H1 (cell line): ENCODE measurements around the gene CBLC. TPM values are rescaled to one million over a fixed set of nuclear protein-coding genes. Genes with fewer than 3 reads are reported as not detected.

Source experiments
- CTCF ChIA-PET: fragments of 300-600 bp; sonication (Branson Sonifier 250); formaldehyde crosslinking; loops from one replicate; lab custom pipeline; 2021; ENCODE audit not compliant: partially characterized antibody; lab: Charles Lee
- POLR2A ChIA-PET: fragments of 300-600 bp; sonication (Branson Sonifier 250); formaldehyde crosslinking; loops from one replicate; lab custom pipeline; 2021; ENCODE audit warnings: inconsistent platforms; ENCODE audit not compliant: partially characterized antibody; lab: Charles Lee
- DNase-seq, 2 experiments: peaks; one replicate each; pipeline versions ENCODE4 v3.0.0 to v3.0.0-alpha.2; 2010 to 2022; ENCODE audit warnings: low spot score in 2 of 2, low read depth in 1 of 2, mixed read lengths in 1 of 2
- FAIRE-seq: peaks from 2 replicates; lab custom pipeline; 2011; peaks lifted over from hg19 to GRCh38; lab: Jason Lieb, UNC
- H2AFZ ChIP-seq: 2 replicates; pipeline ENCODE4 v1.8.1; 2012; ENCODE audit warnings: low read length, inconsistent platforms
- H2AK5ac ChIP-seq: 2 replicates; pipeline ENCODE4 v1.6.1; 2013; ENCODE audit warnings: low read depth, low read length
- H2BK120ac ChIP-seq: replicated peaks from 2 replicates; pipeline ENCODE3; 2013; ENCODE audit warnings: low read depth, low read length, inconsistent platforms
- H2BK12ac ChIP-seq: 2 replicates; pipeline ENCODE4 v1.6.1; 2013; ENCODE audit warnings: low read depth, low read length
- H2BK15ac ChIP-seq: 2 replicates; pipeline ENCODE4 v1.6.1; 2013; ENCODE audit warnings: low read length
- H2BK20ac ChIP-seq: 2 replicates; pipeline ENCODE4 v1.6.1; 2013; ENCODE audit warnings: low read length
- H2BK5ac ChIP-seq: 2 replicates; pipeline ENCODE4 v1.6.1; 2013; ENCODE audit warnings: low read depth, low read length
- H3K14ac ChIP-seq: 2 replicates; pipeline ENCODE4 v1.6.1; 2013; ENCODE audit warnings: inconsistent platforms; ENCODE audit not compliant: insufficient read length
- H3K18ac ChIP-seq: 2 replicates; pipeline ENCODE4 v1.6.1; 2013; ENCODE audit warnings: low read length; ENCODE audit errors: extremely low read depth
- H3K23ac ChIP-seq: 2 replicates; pipeline ENCODE4 v1.6.1; 2013; ENCODE audit warnings: inconsistent platforms; ENCODE audit not compliant: insufficient read length
- H3K23me2 ChIP-seq: 2 replicates; pipeline ENCODE4 v1.6.1; 2013; ENCODE audit warnings: low read depth, low read length
- H3K27ac ChIP-seq: 2 replicates; pipeline ENCODE4 v1.6.1; 2011; ENCODE audit warnings: low read depth, low read length, inconsistent platforms
- H3K27me3 ChIP-seq, 4 experiments: replicated peaks in 1 of 4; 1 replicate in 1 of 4; 2 replicates in 3 of 4; pipeline versions ENCODE4 v1.6.1 to v1.8.1; 2011 to 2013; ENCODE audit warnings: low read length in 3 of 4, mild to moderate bottlenecking in 3 of 4, inconsistent platforms in 2 of 4, mixed read lengths in 2 of 4, moderate library complexity in 1 of 4; ENCODE audit not compliant: control insufficient read depth in 3 of 4, insufficient read depth in 3 of 4; ENCODE audit errors: extremely low read depth in 1 of 4
- H3K36me3 ChIP-seq, 4 experiments: 2 replicates each; pipeline versions ENCODE4 v1.6.1 to v1.8.1; 2011 to 2013; ENCODE audit warnings: mild to moderate bottlenecking in 4 of 4, low read length in 3 of 4, moderate library complexity in 2 of 4, control low read depth in 1 of 4, inconsistent platforms in 1 of 4; ENCODE audit not compliant: insufficient read depth in 4 of 4, control insufficient read depth in 2 of 4
- H3K4ac ChIP-seq: replicated peaks from 2 replicates; pipeline ENCODE3; 2013; ENCODE audit warnings: low read length, low read depth, mixed read lengths, inconsistent platforms; ENCODE audit not compliant: insufficient read length
- H3K4me1 ChIP-seq, 4 experiments: replicated peaks in 1 of 4; 1 replicate in 1 of 4; 2 replicates in 3 of 4; pipeline versions ENCODE4 v1.6.1 to v1.8.1; 2011 to 2013; ENCODE audit warnings: low read length in 3 of 4, inconsistent platforms in 2 of 4, mixed read lengths in 1 of 4; ENCODE audit not compliant: insufficient read depth in 4 of 4, control insufficient read depth in 3 of 4
- H3K4me2 ChIP-seq, 2 experiments: 2 replicates each; pipeline versions ENCODE4 v1.6.1 to v1.8.1; 2011 to 2013; ENCODE audit warnings: low read depth in 2 of 2, low read length in 2 of 2, control low read depth in 1 of 2, inconsistent platforms in 1 of 2, mild to moderate bottlenecking in 1 of 2; ENCODE audit not compliant: insufficient read depth in 1 of 2
- H3K4me3 ChIP-seq, 4 experiments: fragments of 200-600, 300-600 bp in 1 of 4; sonication (generic), shearing (Covaris generic), sonication (Bioruptor Twin) in 1 of 4; 2 replicates each; pipeline versions ENCODE4 v1.5.1 to v1.8.1; 2011 to 2016; ENCODE audit warnings: low read length in 4 of 4, low read depth in 3 of 4, control low read depth in 2 of 4, inconsistent platforms in 2 of 4, mild to moderate bottlenecking in 2 of 4, mixed read lengths in 1 of 4, moderate library complexity in 1 of 4; ENCODE audit not compliant: insufficient read depth in 2 of 4; ENCODE audit errors: extremely low read depth in 1 of 4
- H3K56ac ChIP-seq: replicated peaks from 2 replicates; pipeline ENCODE3; 2013; ENCODE audit warnings: low read depth, mild to moderate bottlenecking, mixed read lengths, low read length, inconsistent platforms; ENCODE audit not compliant: insufficient read length
- H3K79me1 ChIP-seq: 2 replicates; pipeline ENCODE4 v1.6.1; 2013; ENCODE audit warnings: low read depth, low read length, control low read depth
- H3K79me2 ChIP-seq, 2 experiments: 2 replicates each; pipeline versions ENCODE4 v1.6.1 to v1.8.1; 2012 to 2013; ENCODE audit warnings: low read length in 2 of 2, mild to moderate bottlenecking in 2 of 2, inconsistent platforms in 1 of 2; ENCODE audit not compliant: insufficient read depth in 2 of 2, control insufficient read depth in 1 of 2
- H3K9ac ChIP-seq, 4 experiments: replicated peaks in 1 of 4; 1 replicate in 1 of 4; 2 replicates in 3 of 4; pipeline versions ENCODE4 v1.6.1 to v1.8.1; 2011 to 2013; ENCODE audit warnings: low read depth in 3 of 4, low read length in 3 of 4, control low read depth in 2 of 4, mild to moderate bottlenecking in 2 of 4, moderate library complexity in 2 of 4, inconsistent platforms in 1 of 4; ENCODE audit errors: extremely low read depth in 1 of 4
- H3K9me3 ChIP-seq, 2 experiments: 2 replicates each; pipeline versions ENCODE4 v1.6.1 to v1.8.1; 2012 to 2013; ENCODE audit warnings: mild to moderate bottlenecking in 2 of 2, moderate library complexity in 2 of 2, control low read depth in 1 of 2, inconsistent platforms in 1 of 2, low read depth in 1 of 2, low read length in 1 of 2, mixed read lengths in 1 of 2; ENCODE audit not compliant: insufficient read depth in 2 of 2
- H4K20me1 ChIP-seq, 2 experiments: replicated peaks in 1 of 2; 2 replicates each; pipeline versions ENCODE3 to v1.8.1; 2011 to 2013; ENCODE audit warnings: inconsistent platforms in 2 of 2, low read length in 2 of 2, mild to moderate bottlenecking in 1 of 2; ENCODE audit not compliant: insufficient read depth in 2 of 2, control insufficient read depth in 1 of 2
- H4K5ac ChIP-seq: 2 replicates; pipeline ENCODE4 v1.6.1; 2013; ENCODE audit warnings: low read length, low read depth, mixed read lengths, inconsistent platforms; ENCODE audit not compliant: insufficient read length
- H4K8ac ChIP-seq: 2 replicates; pipeline ENCODE4 v1.8.0; 2013; ENCODE audit warnings: mild to moderate bottlenecking, moderate library complexity, low read length, inconsistent platforms; ENCODE audit not compliant: insufficient read depth; ENCODE audit errors: extremely low read depth
- H4K91ac ChIP-seq: replicated peaks from 2 replicates; pipeline ENCODE3; 2013; ENCODE audit warnings: low read length, mixed read lengths, inconsistent platforms; ENCODE audit not compliant: insufficient read length
- CREB1 ChIP-seq: IDR thresholded peaks from 2 replicates; pipeline ENCODE4 v1.6.1; 2012; ENCODE audit warnings: inconsistent platforms
- WGBS, 2 experiments: shearing (Covaris generic) in 1 of 2; methylation state at CpG; one replicate each; pipeline versions ENCODE4 v1.1.6 to v1.1.7; 2013 to 2015; ENCODE audit warnings: low lambda C conversion rate in 2 of 2, mixed read lengths in 2 of 2, inconsistent platforms in 1 of 2, low coverage in 1 of 2, missing lambda C conversion rate in 1 of 2; ENCODE audit not compliant: insufficient replicate concordance in 2 of 2, insufficient coverage in 1 of 2, insufficient read length in 1 of 2; ENCODE audit errors: extremely low coverage in 1 of 2, missing lambda C conversion rate in 1 of 2; 5-methylcytosine and 5-hydroxymethylcytosine counted together
- polyA plus RNA-seq, 7 experiments: library from polyadenylated mRNA; depleted of rRNA in 3 of 7; stranded (reverse) in 5 of 7; unstranded in 2 of 7; fragments of >200 nt in 5 of 7; fragments of 200-250 nt in 2 of 7; gene quantifications; 1 replicate in 5 of 7; 2 replicates in 1 of 7; 4 replicates in 1 of 7; pipeline versions ENCODE4 v1.2.1 to v1.2.3, GENCODE V29; 2011 to 2013; ENCODE audit warnings: missing spikeins in 2 of 7, mixed read lengths in 2 of 7
- total RNA-seq: library from RNA; stranded (reverse); fragmentation: NEBNext Ultra II Directional; extraction: Animal tissue kit (Norgen Biotek cat#: 25700); gene quantifications from 2 replicates; pipeline ENCODE4 v1.2.1, GENCODE V29; 2021

CBLC gene
- total and polyA plus RNA-seq, 2 of the 8 experiments (the other 6 are each of a cell fraction or from before 2014, with no cell fraction given), result 17.4 to 35.7 TPM

DNA sequence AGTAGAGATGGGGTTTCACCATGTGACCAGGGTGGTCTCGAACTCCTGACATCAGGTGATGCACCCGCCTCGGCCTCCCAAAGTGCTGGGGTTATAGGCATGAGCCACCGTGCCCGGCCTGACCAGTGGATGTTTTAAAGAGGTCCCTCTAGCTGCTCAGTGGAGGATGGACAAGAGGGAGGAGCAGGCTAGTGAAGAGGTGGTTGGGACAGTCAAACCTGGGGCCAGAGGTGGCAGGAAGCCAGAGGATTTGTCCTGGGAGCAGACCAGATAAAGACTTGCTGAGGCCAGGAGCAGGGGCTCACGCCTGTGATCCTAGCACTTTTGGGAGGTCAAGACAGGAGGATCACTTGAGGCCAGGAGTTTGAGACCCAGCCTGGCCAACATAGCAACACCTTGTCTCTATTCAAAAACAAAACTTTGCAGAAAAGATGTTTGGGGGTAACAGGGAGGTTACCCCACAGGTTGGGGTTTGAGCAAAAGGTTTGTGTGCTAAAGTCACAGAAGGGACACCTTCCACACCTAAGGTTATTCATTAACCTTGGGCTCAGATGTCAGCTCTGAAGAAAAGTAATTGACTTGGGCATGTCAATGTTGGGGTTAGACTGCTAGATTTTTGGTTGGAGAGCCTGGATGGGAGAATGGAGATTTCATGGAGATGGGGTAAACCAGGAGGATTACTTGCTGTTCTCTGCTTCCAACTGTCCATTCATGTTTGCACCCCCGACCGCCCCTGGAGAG is 40.2 kb downstream of the CBLC start:
- H2AK5ac ChIP-seq, result no peak overlapping the region
- peaks cover 3% of the 10 kb centered on the region in 2 experiments for H4K20me1 ChIP-seq
- no peaks in the 10 kb centered on the region; the same call in 1 of the 2 replicates for H3K79me1 ChIP-seq
- no peak overlapping the region for H3K4me3 ChIP-seq
- no peak overlapping the region for H2BK12ac ChIP-seq
- FAIRE-seq, result no peak
- H3K23ac ChIP-seq, result no peak overlapping the region
- no peak overlapping the region for H3K4ac ChIP-seq
- no peak overlapping the region; the same call in 1 of the 2 replicates for H4K8ac ChIP-seq
- no peak overlapping the region for H2BK5ac ChIP-seq
- no peaks in the 10 kb centered on the region for H3K9me3 ChIP-seq
- H4K91ac ChIP-seq, result no peak overlapping the region
- no peak overlapping the region for H4K5ac ChIP-seq
- H3K23me2 ChIP-seq, result peaks cover 8% of the 10 kb centered on the region; the same call in 1 of the 2 replicates
- H2AFZ ChIP-seq, result no peak overlapping the region
- DNase-seq, result no peak
- WGBS, 2 experiments, result 86% methylated on average over 8 of the region's 8 CpGs; no CpG with 5 or more reads in 1 of the 2 experiments
- no peak overlapping the region for H3K4me2 ChIP-seq
- H3K27me3 ChIP-seq, result no peaks in the 10 kb centered on the region; a peak in 4 of 7 replicates
- H2BK15ac ChIP-seq, result no peak overlapping the region
- peaks cover 7 to 43% (median 21%) of the 10 kb centered on the region in 4 experiments; a peak in 5 of 8 replicates for H3K36me3 ChIP-seq
- H2BK20ac ChIP-seq, result no peak overlapping the region
- H3K9ac ChIP-seq, result no peak overlapping the region
- CTCF ChIA-PET, result interaction anchor here (1.4 to 3.5 kb wide), 2 partner anchors 9 to 34 kb away, joined by 3 to 19 read pairs; no protein-coding TSS in a partner anchor
- no peak overlapping the region for H3K56ac ChIP-seq
- H2BK120ac ChIP-seq, result no peak overlapping the region
- no peaks in the 10 kb centered on the region; a peak in 1 of 7 replicates for H3K4me1 ChIP-seq
- no peaks in the 10 kb centered on the region for H3K79me2 ChIP-seq
- H3K14ac ChIP-seq, result no peak overlapping the region
- POLR2A ChIA-PET, result interaction anchor here (1.0 to 3.2 kb wide), 3 partner anchors 8 to 19 kb away, joined by 3 to 17 read pairs (median 4); partner anchors contain the start of gene BCAM
- H3K27ac ChIP-seq, result no peak overlapping the region
- no peak overlapping the region for H3K18ac ChIP-seq
- TF ChIP-seq CREB1, result no peak
